H1 (cell line): ENCODE results near the gene RERE. TPM values are rescaled to one million over a fixed set of nuclear protein-coding genes. Genes with fewer than 3 reads are reported as not detected.

Experiments used
- CTCF ChIA-PET: fragments of 300-600 bp; sonication (Branson Sonifier 250); formaldehyde crosslinking; loops from one replicate; lab custom pipeline; 2021; ENCODE audit not compliant: partially characterized antibody; lab: Charles Lee
- POLR2A ChIA-PET: fragments of 300-600 bp; sonication (Branson Sonifier 250); formaldehyde crosslinking; loops from one replicate; lab custom pipeline; 2021; ENCODE audit warnings: inconsistent platforms; ENCODE audit not compliant: partially characterized antibody; lab: Charles Lee
- DNase-seq, 2 experiments: peaks; one replicate each; pipeline versions ENCODE4 v3.0.0 to v3.0.0-alpha.2; 2010 to 2022; ENCODE audit warnings: low spot score in 2 of 2, low read depth in 1 of 2, mixed read lengths in 1 of 2
- FAIRE-seq: peaks from 2 replicates; lab custom pipeline; 2011; peaks lifted over from hg19 to GRCh38; lab: Jason Lieb, UNC
- H2AFZ ChIP-seq: 2 replicates; pipeline ENCODE4 v1.8.1; 2012; ENCODE audit warnings: low read length, inconsistent platforms
- H2AK5ac ChIP-seq: 2 replicates; pipeline ENCODE4 v1.6.1; 2013; ENCODE audit warnings: low read depth, low read length
- H2BK120ac ChIP-seq: replicated peaks from 2 replicates; pipeline ENCODE3; 2013; ENCODE audit warnings: low read depth, low read length, inconsistent platforms
- H2BK12ac ChIP-seq: 2 replicates; pipeline ENCODE4 v1.6.1; 2013; ENCODE audit warnings: low read depth, low read length
- H2BK15ac ChIP-seq: 2 replicates; pipeline ENCODE4 v1.6.1; 2013; ENCODE audit warnings: low read length
- H2BK20ac ChIP-seq: 2 replicates; pipeline ENCODE4 v1.6.1; 2013; ENCODE audit warnings: low read length
- H2BK5ac ChIP-seq: 2 replicates; pipeline ENCODE4 v1.6.1; 2013; ENCODE audit warnings: low read depth, low read length
- H3K14ac ChIP-seq: 2 replicates; pipeline ENCODE4 v1.6.1; 2013; ENCODE audit warnings: inconsistent platforms; ENCODE audit not compliant: insufficient read length
- H3K18ac ChIP-seq: 2 replicates; pipeline ENCODE4 v1.6.1; 2013; ENCODE audit warnings: low read length; ENCODE audit errors: extremely low read depth
- H3K23ac ChIP-seq: 2 replicates; pipeline ENCODE4 v1.6.1; 2013; ENCODE audit warnings: inconsistent platforms; ENCODE audit not compliant: insufficient read length
- H3K23me2 ChIP-seq: 2 replicates; pipeline ENCODE4 v1.6.1; 2013; ENCODE audit warnings: low read depth, low read length
- H3K27ac ChIP-seq: 2 replicates; pipeline ENCODE4 v1.6.1; 2011; ENCODE audit warnings: low read depth, low read length, inconsistent platforms
- H3K27me3 ChIP-seq, 4 experiments: replicated peaks in 1 of 4; 1 replicate in 1 of 4; 2 replicates in 3 of 4; pipeline versions ENCODE4 v1.6.1 to v1.8.1; 2011 to 2013; ENCODE audit warnings: low read length in 3 of 4, mild to moderate bottlenecking in 3 of 4, inconsistent platforms in 2 of 4, mixed read lengths in 2 of 4, moderate library complexity in 1 of 4; ENCODE audit not compliant: control insufficient read depth in 3 of 4, insufficient read depth in 3 of 4; ENCODE audit errors: extremely low read depth in 1 of 4
- H3K36me3 ChIP-seq, 4 experiments: 2 replicates each; pipeline versions ENCODE4 v1.6.1 to v1.8.1; 2011 to 2013; ENCODE audit warnings: mild to moderate bottlenecking in 4 of 4, low read length in 3 of 4, moderate library complexity in 2 of 4, control low read depth in 1 of 4, inconsistent platforms in 1 of 4; ENCODE audit not compliant: insufficient read depth in 4 of 4, control insufficient read depth in 2 of 4
- H3K4ac ChIP-seq: replicated peaks from 2 replicates; pipeline ENCODE3; 2013; ENCODE audit warnings: low read length, low read depth, mixed read lengths, inconsistent platforms; ENCODE audit not compliant: insufficient read length
- H3K4me1 ChIP-seq, 4 experiments: replicated peaks in 1 of 4; 1 replicate in 1 of 4; 2 replicates in 3 of 4; pipeline versions ENCODE4 v1.6.1 to v1.8.1; 2011 to 2013; ENCODE audit warnings: low read length in 3 of 4, inconsistent platforms in 2 of 4, mixed read lengths in 1 of 4; ENCODE audit not compliant: insufficient read depth in 4 of 4, control insufficient read depth in 3 of 4
- H3K4me2 ChIP-seq, 2 experiments: 2 replicates each; pipeline versions ENCODE4 v1.6.1 to v1.8.1; 2011 to 2013; ENCODE audit warnings: low read depth in 2 of 2, low read length in 2 of 2, control low read depth in 1 of 2, inconsistent platforms in 1 of 2, mild to moderate bottlenecking in 1 of 2; ENCODE audit not compliant: insufficient read depth in 1 of 2
- H3K4me3 ChIP-seq, 4 experiments: fragments of 200-600, 300-600 bp in 1 of 4; sonication (generic), shearing (Covaris generic), sonication (Bioruptor Twin) in 1 of 4; 2 replicates each; pipeline versions ENCODE4 v1.5.1 to v1.8.1; 2011 to 2016; ENCODE audit warnings: low read length in 4 of 4, low read depth in 3 of 4, control low read depth in 2 of 4, inconsistent platforms in 2 of 4, mild to moderate bottlenecking in 2 of 4, mixed read lengths in 1 of 4, moderate library complexity in 1 of 4; ENCODE audit not compliant: insufficient read depth in 2 of 4; ENCODE audit errors: extremely low read depth in 1 of 4
- H3K56ac ChIP-seq: replicated peaks from 2 replicates; pipeline ENCODE3; 2013; ENCODE audit warnings: low read depth, mild to moderate bottlenecking, mixed read lengths, low read length, inconsistent platforms; ENCODE audit not compliant: insufficient read length
- H3K79me1 ChIP-seq: 2 replicates; pipeline ENCODE4 v1.6.1; 2013; ENCODE audit warnings: low read depth, low read length, control low read depth
- H3K79me2 ChIP-seq, 2 experiments: 2 replicates each; pipeline versions ENCODE4 v1.6.1 to v1.8.1; 2012 to 2013; ENCODE audit warnings: low read length in 2 of 2, mild to moderate bottlenecking in 2 of 2, inconsistent platforms in 1 of 2; ENCODE audit not compliant: insufficient read depth in 2 of 2, control insufficient read depth in 1 of 2
- H3K9ac ChIP-seq, 4 experiments: replicated peaks in 1 of 4; 1 replicate in 1 of 4; 2 replicates in 3 of 4; pipeline versions ENCODE4 v1.6.1 to v1.8.1; 2011 to 2013; ENCODE audit warnings: low read depth in 3 of 4, low read length in 3 of 4, control low read depth in 2 of 4, mild to moderate bottlenecking in 2 of 4, moderate library complexity in 2 of 4, inconsistent platforms in 1 of 4; ENCODE audit errors: extremely low read depth in 1 of 4
- H3K9me3 ChIP-seq, 2 experiments: 2 replicates each; pipeline versions ENCODE4 v1.6.1 to v1.8.1; 2012 to 2013; ENCODE audit warnings: mild to moderate bottlenecking in 2 of 2, moderate library complexity in 2 of 2, control low read depth in 1 of 2, inconsistent platforms in 1 of 2, low read depth in 1 of 2, low read length in 1 of 2, mixed read lengths in 1 of 2; ENCODE audit not compliant: insufficient read depth in 2 of 2
- H4K20me1 ChIP-seq, 2 experiments: replicated peaks in 1 of 2; 2 replicates each; pipeline versions ENCODE3 to v1.8.1; 2011 to 2013; ENCODE audit warnings: inconsistent platforms in 2 of 2, low read length in 2 of 2, mild to moderate bottlenecking in 1 of 2; ENCODE audit not compliant: insufficient read depth in 2 of 2, control insufficient read depth in 1 of 2
- H4K5ac ChIP-seq: 2 replicates; pipeline ENCODE4 v1.6.1; 2013; ENCODE audit warnings: low read length, low read depth, mixed read lengths, inconsistent platforms; ENCODE audit not compliant: insufficient read length
- H4K8ac ChIP-seq: 2 replicates; pipeline ENCODE4 v1.8.0; 2013; ENCODE audit warnings: mild to moderate bottlenecking, moderate library complexity, low read length, inconsistent platforms; ENCODE audit not compliant: insufficient read depth; ENCODE audit errors: extremely low read depth
- H4K91ac ChIP-seq: replicated peaks from 2 replicates; pipeline ENCODE3; 2013; ENCODE audit warnings: low read length, mixed read lengths, inconsistent platforms; ENCODE audit not compliant: insufficient read length
- ASH2L ChIP-seq: fragments of 200-600, 300-600 bp; sonication (generic); IDR thresholded peaks from one replicate; pipeline ENCODE4 v1.7.1; 2017; ENCODE audit warnings: low read length
- HDAC2 ChIP-seq, 2 experiments: fragments of 300-600 bp in 1 of 2; sonication (generic) in 1 of 2; IDR thresholded peaks; 2 replicates each; pipeline ENCODE4 v1.6.1; 2011 to 2012; ENCODE audit warnings: low read depth in 2 of 2, low read length in 2 of 2, mild to moderate bottlenecking in 2 of 2, moderate library complexity in 2 of 2, borderline replicate concordance in 1 of 2, inconsistent platforms in 1 of 2
- KDM5A ChIP-seq: fragments of 200-600 bp; IDR thresholded peaks from 2 replicates; pipeline ENCODE4 v1.7.1; 2012; ENCODE audit warnings: mild to moderate bottlenecking, low read length, inconsistent platforms, mixed read lengths
- SP2 ChIP-seq: IDR thresholded peaks from 2 replicates; pipeline ENCODE4 v1.6.1; 2012; ENCODE audit warnings: mild to moderate bottlenecking, low read length, inconsistent platforms
- SRF ChIP-seq: IDR thresholded peaks from 2 replicates; pipeline ENCODE4 v1.6.1; 2011; ENCODE audit warnings: mild to moderate bottlenecking, low read depth, low read length, moderate library complexity
- TEAD4 ChIP-seq: IDR thresholded peaks from 2 replicates; pipeline ENCODE4 v1.6.1; 2012; ENCODE audit warnings: low read depth, low read length, inconsistent platforms, mixed read lengths
- ZNF274 ChIP-seq: IDR thresholded peaks from 2 replicates; pipeline ENCODE4 v1.7.0; 2012; ENCODE audit warnings: low read length, borderline replicate concordance; ENCODE audit errors: extremely low read depth
- WGBS, 2 experiments: shearing (Covaris generic) in 1 of 2; methylation state at CpG; one replicate each; pipeline versions ENCODE4 v1.1.6 to v1.1.7; 2013 to 2015; ENCODE audit warnings: low lambda C conversion rate in 2 of 2, mixed read lengths in 2 of 2, inconsistent platforms in 1 of 2, low coverage in 1 of 2, missing lambda C conversion rate in 1 of 2; ENCODE audit not compliant: insufficient replicate concordance in 2 of 2, insufficient coverage in 1 of 2, insufficient read length in 1 of 2; ENCODE audit errors: extremely low coverage in 1 of 2, missing lambda C conversion rate in 1 of 2; 5-methylcytosine and 5-hydroxymethylcytosine counted together
- polyA plus RNA-seq, 7 experiments: library from polyadenylated mRNA; depleted of rRNA in 3 of 7; stranded (reverse) in 5 of 7; unstranded in 2 of 7; fragments of >200 nt in 5 of 7; fragments of 200-250 nt in 2 of 7; gene quantifications; 1 replicate in 5 of 7; 2 replicates in 1 of 7; 4 replicates in 1 of 7; pipeline versions ENCODE4 v1.2.1 to v1.2.3, GENCODE V29; 2011 to 2013; ENCODE audit warnings: missing spikeins in 2 of 7, mixed read lengths in 2 of 7
- total RNA-seq: library from RNA; stranded (reverse); fragmentation: NEBNext Ultra II Directional; extraction: Animal tissue kit (Norgen Biotek cat#: 25700); gene quantifications from 2 replicates; pipeline ENCODE4 v1.2.1, GENCODE V29; 2021
- TF ChIP-seq, protein P1 (sequence below): IDR thresholded peaks from 2 replicates; pipeline ENCODE4 v1.6.1; 2011; ENCODE audit warnings: low read depth, mild to moderate bottlenecking, low read length; ENCODE audit not compliant: insufficient read depth

RERE gene
- total and polyA plus RNA-seq, 2 of the 8 experiments (the other 6 are each of a cell fraction or from before 2014, with no cell fraction given): 15.3 to 142 TPM

DNA sequence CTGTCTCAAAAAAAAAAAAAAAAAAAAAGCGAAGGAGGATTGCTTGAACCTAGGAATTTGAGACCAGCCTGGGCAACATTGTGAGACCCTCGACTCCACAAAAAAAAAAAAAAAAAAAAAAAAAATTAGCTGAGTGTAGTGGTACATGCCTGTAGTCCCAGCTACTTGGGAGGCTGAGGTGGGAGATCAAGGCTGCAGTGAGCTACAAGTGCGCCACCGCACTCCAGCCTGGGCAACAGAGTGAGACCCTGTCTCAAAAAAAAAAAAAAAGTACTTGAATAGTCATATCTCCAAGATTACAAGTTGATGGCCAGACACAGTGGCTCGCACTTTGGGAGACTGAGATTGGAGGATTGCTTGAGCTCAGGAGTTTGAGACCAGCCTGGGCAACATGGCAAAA is 33.6 kb upstream of the RERE start:
- POLR2A ChIA-PET: interaction anchor here (0.6 to 39.6 kb wide), 4 partner anchors 19 to 327 kb away, joined by 3 to 880 read pairs (median 3); partner anchors contain the start of gene ENO1
- no peak overlapping the region for H2BK120ac ChIP-seq
- 97% methylated on average over 3 of the region's 5 CpGs; no CpG with 5 or more reads in 1 of the 2 experiments for whole genome bisulfite sequencing, 2 experiments
- TF ChIP-seq ZNF274 (no peak), SRF (no peak), HDAC2 (IDR thresholded peaks at IDR 0.05; ENCODE audit: borderline replicate concordance in 1 of 2, low read depth in 2 of 2, low read length in 2 of 2) (no peak), KDM5A (no peak), ASH2L (no peak), SP2 (no peak), TEAD4 (no peak)
- TF ChIP-seq, protein P1, sequence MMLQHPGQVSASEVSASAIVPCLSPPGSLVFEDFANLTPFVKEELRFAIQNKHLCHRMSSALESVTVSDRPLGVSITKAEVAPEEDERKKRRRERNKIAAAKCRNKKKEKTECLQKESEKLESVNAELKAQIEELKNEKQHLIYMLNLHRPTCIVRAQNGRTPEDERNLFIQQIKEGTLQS: no peak

More for the DNA sequence above, 33.6 kb upstream of the RERE start:
- Histone ChIP-seq H2AK5ac (no peak overlapping the region), H2AFZ (no peak overlapping the region), H3K56ac (no peak overlapping the region), H2BK15ac (no peak overlapping the region), H3K4me2 (no peak overlapping the region), H3K23ac (no peak overlapping the region), H3K14ac (no peak overlapping the region), H3K18ac (no peak overlapping the region), H3K4ac (no peak overlapping the region), H3K9ac (no peak overlapping the region), H3K79me1 (no peaks in the 10 kb centered on the region), H3K27me3 (no peaks in the 10 kb centered on the region), H3K9me3 (no peaks in the 10 kb centered on the region), H2BK20ac (no peak overlapping the region), H4K20me1 (no peaks in the 10 kb centered on the region), H3K23me2 (no peaks in the 10 kb centered on the region), H4K8ac (no peak overlapping the region), H3K27ac (no peak overlapping the region), H4K5ac (no peak overlapping the region), H2BK12ac (no peak overlapping the region), H3K4me1 (peaks cover 0 to 4% (median 1%) of the 10 kb centered on the region in 4 experiments; a peak in 3 of 7 replicates), H3K36me3 (no peaks in the 10 kb centered on the region), H4K91ac (no peak overlapping the region), H3K4me3 (no peak overlapping the region), H2BK5ac (no peak overlapping the region), H3K79me2 (no peaks in the 10 kb centered on the region)
- no peak for FAIRE-seq
- CTCF ChIA-PET: interaction anchor here (0.6 to 7.9 kb wide), 6 partner anchors 10 to 124 kb away, joined by 3 to 128 read pairs (median 15); no protein-coding TSS in a partner anchor
- DNase-seq: no peak
